T-helper 1 cell treated with Interleukin-12 subunit alpha and Interleukin-12 subunit beta and Interleukin-4 antibody, amounts not matched to agents 30 ng/mL and 1 ng/mL, for 36 hours (primary cell): ENCODE measurements around the gene SVIL. TPM values are rescaled to one million over a fixed set of nuclear protein-coding genes. Genes with fewer than 3 reads are reported as not detected.
"Not testable (repeated sequence)": the region's sequence is repeated elsewhere in the genome, so short reads cannot be mapped to it uniquely, and the experiment has no call there.

ENCODE experiments used
- intact Hi-C: fragments of 100-400 bp; cut with micrococcal nuclease; formaldehyde crosslinking; loops from one replicate; pipeline ENCODE4 v1.15.1; 2024
- total RNA-seq: library from RNA; stranded (reverse); gene quantifications from 2 replicates; pipeline ENCODE4 v1.2.3, GENCODE V29; 2022

The SVIL gene
- total RNA-seq, 1 donor from 2014 or later = 12.9 TPM

DNA sequence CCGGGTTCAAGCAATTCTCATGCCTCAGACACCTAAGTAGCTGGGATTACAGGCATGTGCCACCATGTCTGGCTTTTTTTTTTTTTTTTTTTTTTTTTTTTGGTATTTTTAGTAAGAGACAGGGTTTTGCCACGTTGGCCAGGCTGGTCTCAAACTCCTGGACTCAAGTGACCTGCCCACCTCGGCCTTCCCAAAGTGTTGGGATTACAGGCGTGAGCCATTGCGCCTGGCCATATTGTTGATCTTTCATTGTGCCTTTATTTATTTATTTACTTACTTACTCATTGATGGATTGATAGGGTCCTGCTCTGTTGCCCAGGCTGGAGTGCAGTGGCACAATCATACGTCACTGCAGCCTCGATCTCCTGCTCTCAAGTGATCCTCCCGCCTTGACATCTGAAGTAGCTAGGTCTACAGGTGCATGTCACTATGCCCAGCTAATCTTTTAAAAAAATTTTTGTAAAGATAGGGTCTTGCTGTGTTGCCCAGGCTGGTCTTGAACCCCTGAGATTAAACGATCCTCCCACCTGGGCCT, 30.4 kb downstream of the SVIL start:
- intact Hi-C loops = no loop called here

DNA sequence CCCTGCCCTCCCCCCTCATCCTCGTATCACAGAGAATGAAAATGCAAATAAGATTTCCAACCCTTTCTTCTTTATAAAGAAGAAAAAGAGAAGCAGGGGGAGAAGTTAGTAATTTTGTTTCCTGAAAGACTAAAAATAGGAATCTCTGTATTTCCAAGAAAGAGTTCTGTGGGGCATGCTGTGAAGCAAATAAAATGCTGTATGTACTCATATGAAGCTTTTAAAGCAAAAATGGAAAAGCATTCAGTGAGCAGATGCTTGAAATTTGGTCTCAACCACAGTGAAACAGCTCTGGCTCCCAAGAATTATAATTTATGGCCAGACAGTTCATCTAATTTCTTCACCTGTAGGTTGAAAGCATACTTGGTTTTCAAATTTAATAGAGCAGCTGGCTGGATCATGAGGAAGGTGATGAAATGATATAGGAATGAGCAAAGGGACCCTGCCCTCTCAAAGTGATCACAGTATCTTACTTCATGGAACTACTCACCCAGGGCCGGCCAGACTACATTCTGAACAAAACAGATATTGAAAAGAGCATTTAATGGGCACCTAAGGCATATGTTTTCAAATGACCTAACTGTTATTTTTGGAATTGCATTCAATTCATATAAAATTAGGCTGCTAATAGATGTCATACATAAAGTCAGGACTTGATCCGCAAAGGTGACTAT, 31.4 kb downstream of the SVIL start:
- intact Hi-C loops = no loop called here

DNA sequence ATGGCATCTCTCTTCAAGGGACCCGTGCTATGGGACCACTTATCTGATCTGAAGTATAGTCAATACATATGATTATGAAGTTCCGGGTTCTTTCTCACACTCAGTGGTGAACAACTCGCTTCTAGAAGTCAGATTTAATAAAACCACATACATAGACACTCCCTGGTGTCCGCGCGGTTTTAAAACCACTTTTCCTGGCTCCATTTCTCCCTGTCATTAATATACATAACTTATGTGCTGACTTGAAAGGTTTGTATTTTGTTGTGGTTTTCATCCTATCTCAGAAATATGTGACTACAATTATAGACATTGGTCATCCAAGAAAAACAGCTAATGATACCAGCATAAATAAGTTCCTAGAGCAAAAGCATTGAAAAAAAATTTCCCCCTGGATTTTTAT, 34.0 kb downstream of the SVIL start:
- intact Hi-C loops = no loop called here

DNA sequence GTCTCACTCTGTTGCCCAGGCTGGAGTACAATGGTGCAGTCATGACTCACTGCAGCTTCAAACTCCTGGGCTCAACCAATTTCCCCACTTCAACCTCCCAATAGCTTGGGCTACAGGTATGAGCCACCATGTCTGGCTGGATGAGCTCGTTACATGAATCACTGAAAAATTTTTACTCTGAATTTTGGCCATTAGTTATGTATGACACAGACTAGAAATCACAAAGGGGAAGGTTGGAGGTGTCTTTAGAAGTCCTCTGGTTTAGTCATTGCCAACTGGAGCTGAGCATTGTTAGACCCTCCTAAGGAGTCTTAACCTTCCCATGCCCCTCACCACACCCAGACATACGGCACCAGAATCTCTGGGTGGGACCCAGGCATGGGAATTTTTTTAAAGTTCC, 34.7 kb downstream of the SVIL start:
- intact Hi-C loops = no loop called here

DNA sequence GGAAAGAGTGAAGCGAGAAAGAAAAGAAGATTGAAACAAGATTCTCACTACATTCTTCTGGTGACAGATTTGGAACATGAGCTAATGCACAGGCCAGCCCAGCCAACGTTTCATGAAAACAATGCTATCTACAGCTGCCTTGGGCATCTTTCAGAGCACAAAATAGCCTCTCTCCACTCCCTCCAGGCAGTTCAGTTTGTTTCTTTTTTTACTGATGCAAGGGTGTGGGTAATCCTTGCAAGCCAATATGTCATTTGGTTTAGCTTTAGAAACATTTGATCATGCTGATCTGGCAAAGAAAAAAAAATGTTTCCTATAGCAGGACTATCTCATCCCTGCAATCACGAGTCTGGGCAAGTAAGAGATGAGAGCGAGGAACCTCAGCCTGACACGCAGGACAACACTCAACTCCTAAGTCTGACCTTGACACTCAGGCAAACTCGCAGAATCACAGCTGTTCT, 35.9 kb downstream of the SVIL start:
- intact Hi-C loops = no loop called here

DNA sequence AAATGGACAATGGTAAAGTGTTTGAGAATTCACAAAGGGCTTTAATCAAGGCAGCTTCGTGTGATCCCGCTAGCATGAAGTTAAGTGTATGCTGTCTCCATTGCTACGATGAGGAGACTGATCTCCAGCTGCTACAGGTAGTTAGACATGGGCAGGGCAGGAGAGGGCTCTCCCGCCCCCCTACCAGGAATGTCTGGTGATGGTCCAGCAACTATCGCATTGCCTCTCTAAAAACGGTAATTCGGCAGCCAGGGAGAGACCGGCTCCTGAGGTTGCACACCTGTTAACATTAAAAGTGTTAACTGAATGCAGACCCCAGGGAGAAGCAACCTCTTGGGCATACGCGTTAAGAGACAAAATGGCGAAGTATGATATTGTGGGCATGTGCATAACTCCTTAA, 37.9 kb downstream of the SVIL start:
- intact Hi-C loops = no loop called here

DNA sequence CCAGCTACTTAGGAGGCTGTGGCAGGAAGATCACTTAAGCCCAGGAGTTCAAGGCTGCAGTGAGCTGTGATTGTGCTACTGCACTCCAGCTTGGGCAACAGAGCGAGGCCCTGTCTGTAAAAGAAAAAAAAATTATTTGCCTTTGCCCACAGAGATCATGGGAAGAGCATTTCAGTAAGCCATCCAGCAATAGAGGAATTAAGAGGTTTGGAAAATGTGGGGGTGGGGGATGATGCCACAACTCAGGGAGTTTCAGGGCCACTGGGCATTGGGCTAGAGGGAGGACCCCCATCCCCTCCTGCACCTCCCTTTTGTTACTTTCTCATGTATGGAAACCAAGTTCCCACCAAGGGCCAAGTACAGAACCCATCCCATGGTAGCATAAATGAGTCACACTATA, 38.4 kb downstream of the SVIL start:
- intact Hi-C loops = no loop called here

DNA sequence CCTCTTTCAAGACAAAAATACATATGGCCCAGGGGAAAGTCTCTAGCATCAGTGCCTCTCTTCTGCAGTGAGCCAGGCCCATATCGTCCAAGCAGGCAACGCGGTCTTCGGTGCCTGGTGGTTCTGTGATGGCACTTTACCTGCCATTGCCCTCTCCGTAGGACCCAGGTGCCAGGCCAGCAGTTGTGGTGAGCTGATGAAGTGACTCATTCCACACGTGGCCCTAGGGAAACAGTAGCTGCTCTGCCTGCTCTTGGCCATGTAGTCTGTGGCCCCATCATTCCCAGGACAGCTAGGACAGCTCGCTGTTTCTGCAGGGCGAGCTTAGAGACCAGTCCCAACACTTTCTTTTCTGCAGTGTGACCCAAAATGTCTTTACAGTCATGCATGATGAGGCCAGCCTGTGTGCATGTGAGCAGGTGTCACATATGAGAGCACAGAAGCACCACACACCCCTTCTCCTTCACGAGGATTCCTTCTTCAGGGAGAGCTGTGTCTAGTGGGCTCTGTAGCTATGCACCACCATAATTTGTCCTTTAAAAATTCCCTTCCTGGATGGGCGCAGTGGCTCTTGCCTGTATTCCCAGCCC, 39.0 kb downstream of the SVIL start:
- intact Hi-C loops = no loop called here

DNA sequence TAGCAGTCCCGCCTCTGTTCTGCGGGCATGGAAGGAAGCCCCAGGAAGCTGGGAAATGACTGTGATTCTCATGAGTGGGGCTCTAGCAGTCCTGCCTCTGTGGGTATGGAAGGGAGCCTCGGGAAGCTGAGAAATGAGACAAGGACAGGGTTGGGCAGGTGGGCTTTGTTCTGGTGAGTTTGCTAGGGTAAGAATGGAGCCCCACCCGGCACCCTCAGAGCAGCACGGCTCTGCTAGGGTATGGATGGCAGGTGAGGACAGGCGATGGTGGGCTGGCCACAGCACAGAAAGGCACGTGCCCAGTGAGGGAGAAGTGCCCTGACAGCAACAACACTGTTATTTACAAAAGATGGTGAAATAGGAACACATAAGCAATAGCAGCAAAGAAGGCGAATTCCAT, 39.6 kb downstream of the SVIL start:
- intact Hi-C loops = no loop called here

DNA sequence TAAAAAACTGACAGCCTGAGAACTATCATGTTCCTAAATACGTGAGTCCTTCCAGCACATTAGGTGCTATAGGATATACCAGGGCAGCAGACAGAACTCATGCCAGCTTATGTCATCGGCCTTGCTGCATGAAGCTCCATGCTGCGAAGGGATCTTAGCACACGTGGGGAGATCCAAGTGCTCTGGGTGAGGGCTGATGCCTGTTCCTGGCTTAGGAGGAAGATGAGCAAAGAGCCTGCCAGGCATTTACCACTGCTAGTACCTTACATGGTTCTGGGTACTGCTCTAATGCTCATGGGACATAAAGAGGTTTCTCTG, 43.2 kb downstream of the SVIL start:
- intact Hi-C loops = no loop called here

DNA sequence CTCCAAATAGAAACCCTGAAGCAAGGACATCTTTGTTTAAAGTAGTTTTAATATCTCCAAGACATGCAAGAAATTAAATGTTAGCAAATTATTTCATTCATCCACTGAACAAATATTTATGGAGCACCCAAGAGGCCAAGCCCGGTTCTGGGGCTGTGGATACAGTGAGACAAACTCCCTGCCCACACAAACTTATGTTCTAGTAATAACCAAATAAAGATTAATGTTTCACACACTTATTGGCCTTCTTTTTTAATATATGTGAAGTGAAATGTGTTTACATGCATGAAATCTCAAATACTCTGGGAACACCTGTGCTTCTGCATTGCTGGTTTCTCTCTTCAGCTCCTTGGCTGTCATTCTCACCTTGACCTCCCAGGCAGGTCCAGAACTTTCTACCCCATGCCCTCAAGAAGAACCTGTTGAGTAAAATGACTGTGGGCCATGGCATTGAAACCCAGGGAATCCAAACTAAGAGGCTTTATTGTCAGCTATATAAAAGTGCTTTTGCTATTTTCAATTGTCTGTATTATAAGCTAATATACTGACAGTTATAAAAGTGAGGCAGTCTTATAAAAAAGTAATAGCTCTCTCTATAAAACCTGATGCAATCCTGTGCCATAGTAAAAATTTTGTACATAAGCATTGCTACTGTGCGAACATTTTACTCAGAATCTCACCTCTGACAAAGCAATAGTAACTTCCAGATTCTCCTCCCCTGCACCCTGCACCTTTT, 43.7 kb downstream of the SVIL start:
- intact Hi-C loops = loop anchor here (1.0 kb wide), 5 partner anchors 68 to 214 kb away; no protein-coding TSS in a partner anchor

DNA sequence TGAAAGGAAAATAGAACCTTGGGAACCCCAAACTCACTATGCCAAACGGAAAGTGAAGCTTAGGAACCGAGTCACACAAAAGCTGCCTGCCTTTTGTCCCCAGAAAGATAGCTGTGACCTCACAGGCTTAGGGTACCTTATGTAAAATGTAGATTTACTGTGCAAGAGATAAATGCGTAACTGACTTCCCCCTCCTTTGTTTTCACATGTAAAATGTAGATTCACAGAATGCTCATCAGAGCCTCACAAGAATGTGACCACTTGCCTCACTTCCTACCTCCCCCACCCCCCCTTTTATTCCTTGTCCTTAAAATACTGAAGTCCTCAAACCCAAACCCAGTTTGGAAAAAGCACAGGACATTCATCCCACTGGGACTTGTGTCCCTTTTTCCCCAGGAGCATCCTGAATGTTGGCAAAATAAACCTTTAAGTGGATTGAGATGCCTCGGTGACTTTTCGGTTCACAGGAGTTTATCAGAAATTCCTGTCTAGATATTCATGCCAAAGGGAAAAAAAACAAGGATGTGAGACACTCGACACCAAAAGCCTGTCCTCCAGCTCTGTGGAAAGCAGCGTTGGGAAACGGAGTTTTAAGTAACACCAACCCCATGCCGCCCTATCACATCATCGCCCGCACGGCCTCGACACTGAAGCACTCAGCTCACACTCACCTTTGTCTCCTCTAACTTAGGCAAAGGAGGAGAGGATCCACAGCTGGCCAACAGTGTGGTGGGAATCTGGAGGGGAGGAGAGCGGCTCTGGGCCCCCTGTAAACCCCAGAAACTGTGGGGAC, 45.9 kb downstream of the SVIL start:
- intact Hi-C loops = no loop called here

DNA sequence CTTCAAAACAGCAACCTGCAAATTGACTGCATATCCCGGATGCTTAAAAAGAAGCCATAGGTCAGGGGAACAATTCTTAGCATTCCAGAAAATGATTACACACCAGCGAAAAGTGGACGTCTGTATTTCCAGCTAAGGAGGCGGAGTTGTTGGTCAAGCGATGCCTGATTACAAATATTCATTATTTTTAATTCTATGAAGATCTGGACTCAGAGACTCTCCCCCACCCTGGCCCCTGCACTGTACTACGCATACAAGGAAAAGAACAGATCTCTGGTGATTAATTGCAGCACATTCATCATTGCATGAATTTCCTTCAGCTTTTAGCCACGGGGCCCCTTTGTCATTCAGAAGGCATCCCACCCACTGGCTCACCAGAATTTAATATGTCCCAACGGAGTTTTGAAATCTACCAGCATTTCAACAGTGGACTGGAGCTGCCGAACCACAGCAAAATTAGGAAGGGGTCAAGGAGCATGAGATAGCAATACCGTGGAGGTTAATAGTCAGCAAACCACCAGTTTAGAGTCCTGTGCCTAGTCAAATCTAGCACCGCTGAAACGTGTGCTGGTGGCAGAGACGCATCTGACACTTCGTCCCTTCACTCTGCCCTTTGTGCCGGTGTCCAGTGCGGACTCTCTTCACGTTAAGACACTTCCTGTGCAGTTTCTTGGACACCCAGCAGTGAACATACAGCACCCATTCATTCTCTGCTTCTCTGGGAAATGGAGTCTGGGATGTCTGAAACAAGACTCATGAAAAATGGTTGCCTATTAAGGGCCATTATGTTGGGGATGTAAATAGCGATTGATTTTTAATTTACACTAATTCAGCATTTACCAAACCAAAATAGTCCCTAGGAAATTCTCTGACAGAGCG, 46.8 kb downstream of the SVIL start:
- intact Hi-C loops = not testable (repeated sequence)

DNA sequence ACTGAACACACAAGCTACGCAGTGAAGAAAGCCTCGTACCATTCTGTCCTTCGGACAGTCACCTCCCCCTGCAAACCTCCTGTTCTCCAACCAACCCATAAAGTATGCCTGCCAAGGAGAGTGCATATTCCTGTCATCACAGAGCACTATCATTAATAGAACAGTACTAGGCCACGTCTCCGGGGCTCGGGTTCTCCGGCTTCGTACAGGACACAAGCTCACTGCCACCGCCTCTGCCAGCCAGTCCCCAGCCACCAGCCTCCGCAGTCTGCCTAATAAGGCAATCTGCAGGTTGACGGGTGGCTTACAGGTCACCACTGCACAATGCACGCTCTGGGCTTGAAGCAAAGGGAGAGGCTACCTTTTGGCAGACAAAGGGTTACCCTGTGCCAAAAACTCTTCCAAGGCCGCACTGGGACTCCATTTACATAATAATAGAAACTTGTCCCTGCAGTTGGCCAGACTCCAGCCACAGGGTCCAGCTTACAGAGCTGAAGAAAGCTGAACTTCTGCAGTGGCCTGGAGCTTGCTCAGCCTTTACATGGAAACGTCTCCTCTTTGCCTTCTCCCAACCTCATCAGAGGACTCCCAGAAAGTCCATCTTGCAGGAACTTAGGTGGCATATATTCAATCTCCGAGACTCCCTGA, 47.5 kb downstream of the SVIL start:
- intact Hi-C loops = not testable (repeated sequence)

DNA sequence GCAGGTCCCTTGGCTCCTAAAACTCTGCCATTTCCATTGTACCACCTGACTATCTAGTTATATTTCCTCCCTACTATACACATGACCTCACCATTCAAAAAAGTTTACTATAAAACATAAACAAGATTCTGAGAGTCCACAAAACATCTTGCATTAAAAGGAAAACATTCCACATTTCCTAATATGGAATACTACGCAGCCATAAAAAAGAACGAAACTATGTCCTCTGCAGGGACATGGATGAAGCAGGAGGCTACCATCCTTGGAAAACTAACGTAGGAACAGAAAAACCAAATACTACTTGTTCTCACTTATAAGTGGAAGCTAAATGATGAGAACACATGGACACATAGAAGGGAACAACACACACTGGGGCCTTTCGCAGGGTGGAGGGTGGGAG, 48.3 kb downstream of the SVIL start:
- intact Hi-C loops = no loop called here

DNA sequence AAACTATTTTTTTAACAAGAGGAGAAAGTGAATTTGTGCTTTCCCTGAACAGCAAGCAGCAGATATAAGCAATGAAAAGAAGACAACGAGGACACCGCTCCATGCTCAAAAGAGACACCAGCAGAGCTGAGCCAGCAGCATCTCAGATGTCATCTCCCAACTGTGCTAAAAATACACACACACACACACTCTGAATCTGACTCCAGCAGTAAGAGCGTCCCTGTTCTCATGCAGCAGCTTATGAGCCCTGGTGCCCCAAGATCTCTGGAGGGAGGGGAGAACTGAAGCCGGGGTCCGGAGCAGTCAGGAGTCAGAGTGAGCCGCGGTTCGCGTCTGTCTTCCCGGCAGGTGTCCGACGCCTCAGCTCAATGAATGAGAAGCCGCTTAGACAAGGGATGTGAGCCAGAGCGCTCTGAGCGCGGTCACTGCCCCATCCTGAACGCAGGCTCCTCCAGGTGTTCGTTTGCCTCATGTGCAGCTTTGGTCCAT, 49.2 kb downstream of the SVIL start:
- intact Hi-C loops = no loop called here

DNA sequence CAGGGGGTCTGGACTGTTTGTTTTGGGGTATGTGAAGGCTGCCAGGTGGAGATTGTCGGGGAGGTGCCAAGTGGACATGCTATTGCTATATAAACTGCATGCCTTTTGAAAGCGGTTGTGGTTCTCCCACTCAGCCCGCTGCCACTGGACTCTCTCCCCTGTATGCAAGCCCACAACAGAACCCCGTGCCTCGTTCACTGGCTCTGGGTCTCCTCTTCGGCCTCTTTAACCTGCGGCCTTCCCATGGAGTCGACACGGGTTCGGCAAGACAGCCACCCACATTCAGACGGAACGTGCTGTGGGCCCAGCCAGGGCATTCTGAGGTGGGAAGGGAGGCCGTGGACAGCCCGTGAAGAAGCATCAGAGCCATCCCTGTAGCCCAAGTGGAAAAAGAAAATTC, 50.3 kb downstream of the SVIL start:
- intact Hi-C loops = no loop called here

DNA sequence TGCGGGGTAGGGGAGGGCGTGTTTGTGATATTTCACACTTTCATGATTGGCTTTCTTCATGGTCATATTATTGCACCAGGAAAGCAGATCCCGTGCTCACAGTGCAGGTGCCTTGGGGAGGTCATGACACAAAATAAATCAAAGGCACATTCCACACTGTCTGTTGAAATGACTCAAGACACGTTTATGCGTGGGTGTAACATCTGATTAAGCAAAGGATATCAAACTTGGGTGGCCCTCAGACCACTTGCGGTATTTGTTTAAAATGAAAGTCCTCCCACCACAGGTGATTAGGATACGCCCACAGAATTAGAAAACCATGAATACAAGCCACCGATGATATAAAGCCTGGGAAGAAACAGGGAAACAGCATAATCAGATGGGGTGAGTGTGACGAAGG, 51.1 kb downstream of the SVIL start:
- intact Hi-C loops = no loop called here

DNA sequence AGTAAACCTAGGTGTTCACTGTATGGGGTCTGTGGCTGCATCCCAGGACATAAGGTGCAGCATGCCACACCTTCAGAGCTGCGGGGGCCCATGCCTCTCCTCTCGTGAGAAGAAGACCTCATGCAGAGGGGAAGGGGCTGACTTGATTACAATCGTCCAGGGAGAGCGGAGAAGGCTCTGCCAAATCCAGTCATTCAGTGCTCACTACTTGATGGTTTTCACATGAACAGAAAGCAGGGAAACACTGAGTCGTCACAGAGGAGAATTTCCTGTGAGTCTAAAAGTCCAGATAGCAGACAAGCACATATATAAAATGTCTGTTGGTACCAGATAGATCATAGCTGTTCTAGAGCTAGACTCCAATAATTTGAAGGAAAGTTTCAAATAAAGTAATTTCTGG, 52.0 kb downstream of the SVIL start:
- intact Hi-C loops = not testable (repeated sequence)

DNA sequence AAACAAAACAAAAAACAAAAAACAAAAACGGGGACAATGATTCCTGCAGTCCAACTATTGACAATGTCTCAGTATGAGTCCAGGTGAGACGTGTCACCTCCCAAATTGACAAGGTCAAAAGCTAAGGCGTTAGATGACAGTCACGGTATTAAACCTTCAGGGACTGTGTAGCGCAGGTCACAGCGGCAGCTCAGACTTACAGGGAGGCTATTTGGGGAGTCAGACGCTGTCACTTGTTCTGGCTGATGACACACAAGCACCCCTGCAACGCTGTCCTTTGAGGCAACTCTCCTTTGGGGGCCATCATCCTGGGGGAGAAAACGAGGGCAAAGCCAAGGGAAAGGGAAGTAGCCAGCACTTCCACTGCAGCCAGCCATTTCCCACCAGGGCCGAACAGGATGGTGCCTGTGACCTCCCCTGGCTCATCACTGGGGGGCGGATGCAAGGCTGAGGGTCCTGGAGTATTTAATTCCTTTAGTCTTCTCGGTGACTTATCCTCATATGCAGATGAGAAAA, 55.3 kb downstream of the SVIL start:
- intact Hi-C loops = no loop called here
